ENCODE data around the gene EFHD2.
"Not testable (repeated sequence)": the region's sequence is repeated elsewhere in the genome, so short reads cannot be mapped to it uniquely, and the experiment has no call there.

EFHD2 gene

DNA sequence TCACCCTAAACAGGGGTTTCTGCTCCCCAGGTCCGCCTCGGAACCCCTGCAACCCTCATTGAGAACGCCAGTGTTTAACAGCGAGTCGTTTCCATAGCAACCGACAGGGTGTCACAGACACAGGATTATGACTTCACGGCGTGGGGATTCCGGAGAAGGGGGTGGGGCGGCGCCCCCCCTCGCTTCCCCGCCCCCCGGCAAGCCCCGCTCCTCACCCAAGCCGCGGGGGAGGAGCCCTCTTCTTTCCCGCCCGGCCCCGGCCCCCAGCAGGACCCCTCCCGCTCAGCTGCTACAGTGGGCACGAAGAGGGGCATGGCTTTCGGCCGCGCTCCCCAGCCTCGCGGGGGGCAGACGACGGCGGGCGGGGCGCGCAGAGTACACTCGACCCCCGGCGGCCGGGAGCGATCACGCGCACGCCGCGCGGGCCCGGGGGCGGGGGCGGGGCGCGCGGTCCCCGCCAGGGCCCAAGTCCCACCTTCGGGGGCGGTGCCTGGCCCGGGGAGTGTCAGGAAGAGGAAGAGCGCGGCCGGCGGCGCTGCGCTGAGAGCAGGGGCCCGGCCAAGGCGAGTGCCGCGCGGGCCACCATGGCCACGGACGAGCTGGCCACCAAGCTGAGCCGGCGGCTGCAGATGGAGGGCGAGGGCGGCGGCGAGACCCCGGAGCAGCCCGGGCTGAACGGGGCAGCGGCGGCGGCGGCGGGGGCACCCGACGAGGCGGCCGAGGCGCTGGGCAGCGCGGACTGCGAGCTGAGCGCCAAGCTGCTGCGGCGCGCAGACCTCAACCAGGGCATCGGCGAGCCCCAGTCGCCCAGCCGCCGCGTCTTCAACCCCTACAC lies at the start of gene EFHD2:
TSS of gene EFHD2 (plus strand) at position 501 of the 835 bp plus-strand sequence. CDS start at position 585, 84 bp downstream.
- peak; percentile 65 to 69 (median 68) for DNase-seq

- DNase-seq, result no peak
Measured at GRCh38 chr1:15360700-15361099, 49.0 kb upstream of the EFHD2 start.

DNA sequence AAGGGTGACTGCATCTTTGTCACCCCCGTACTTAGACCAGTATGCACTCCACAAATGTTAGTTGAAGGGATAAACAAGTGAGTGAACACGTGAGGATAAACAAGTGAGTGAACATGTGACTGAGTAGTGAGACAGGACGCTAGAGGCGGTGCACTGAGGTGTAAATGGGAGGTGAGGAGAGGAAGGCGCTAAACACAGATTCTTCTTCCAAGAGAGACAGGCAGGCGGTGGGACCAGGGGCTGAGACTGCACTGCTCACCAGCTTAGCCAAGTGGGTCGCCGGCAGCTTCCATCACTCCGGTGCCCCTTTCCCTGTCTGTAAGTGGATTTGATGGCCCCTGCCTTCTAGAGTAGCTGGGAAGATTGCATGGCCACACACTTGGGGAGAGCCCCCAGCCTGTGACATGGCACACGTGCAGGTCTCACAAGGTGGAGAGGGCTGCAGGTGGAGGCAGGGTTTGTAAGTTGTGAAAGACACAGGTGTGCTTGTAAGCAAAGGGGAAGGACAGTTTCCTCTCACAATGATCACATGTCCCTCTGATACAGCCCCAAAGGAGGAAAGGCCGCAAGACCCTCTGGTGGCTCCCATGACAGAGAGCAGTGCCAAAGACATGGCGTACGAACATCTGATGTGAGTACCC lies 47.5 kb upstream of the EFHD2 start:
- no peak for DNase-seq

DNA sequence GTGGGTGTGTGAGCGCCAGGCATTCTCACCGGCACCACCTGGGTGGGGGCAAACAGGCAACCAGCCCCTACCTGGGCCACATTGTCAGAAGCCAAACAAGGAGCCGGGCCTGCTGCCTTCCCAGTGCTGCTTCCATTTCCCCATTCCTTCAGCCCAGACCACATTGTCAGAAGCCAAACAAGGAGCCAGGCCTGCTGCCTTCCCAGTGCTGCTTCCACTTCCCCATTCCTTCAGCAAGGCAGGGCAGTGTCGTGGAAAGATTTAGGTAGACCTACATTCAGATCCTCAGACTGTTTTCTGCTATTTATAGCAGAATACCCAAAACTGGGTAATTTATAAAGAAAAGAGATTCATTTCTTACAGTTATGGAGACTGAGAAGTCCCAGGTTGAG lies 47.0 kb upstream of the EFHD2 start:
- no peak for DNase-seq

- no peak for DNase-seq
Measured at GRCh38 chr1:15364740-15365139, 44.9 kb upstream of the EFHD2 start.

GRCh38 chr1:15368888-15369287 lies 40.8 kb upstream of the EFHD2 start:
- DNase-seq, result no peak

GRCh38 chr1:15370268-15370667 lies 39.4 kb upstream of the EFHD2 start:
- DNase-seq, result no peak

- DNase-seq, result no peak
Measured at GRCh38 chr1:15370781-15371520, 38.7 kb upstream of the EFHD2 start.

GRCh38 chr1:15371610-15372545 lies 37.8 kb upstream of the EFHD2 start:
- DNase-seq, result no peak

DNA sequence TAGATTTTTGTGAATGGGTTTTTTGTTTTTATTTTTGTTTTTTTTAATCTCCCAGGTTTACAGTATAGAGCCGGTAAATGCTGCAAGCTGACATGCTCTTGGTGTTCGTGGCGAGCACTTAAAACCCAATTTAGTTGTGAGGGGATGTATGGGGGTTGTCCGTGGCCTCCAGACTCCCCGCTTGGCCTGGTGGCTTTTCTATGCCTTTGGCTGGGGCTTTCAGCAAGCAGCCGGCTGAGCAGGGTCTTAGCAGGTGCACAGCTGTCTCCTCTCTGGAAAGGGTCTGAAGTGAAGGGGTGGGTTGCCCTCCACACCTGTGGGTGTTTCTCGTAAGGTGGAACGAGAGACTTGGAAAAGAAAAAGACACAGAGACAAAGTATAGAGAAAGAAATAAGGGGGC lies 31.0 kb upstream of the EFHD2 start:
- DNase-seq, result no peak

DNA sequence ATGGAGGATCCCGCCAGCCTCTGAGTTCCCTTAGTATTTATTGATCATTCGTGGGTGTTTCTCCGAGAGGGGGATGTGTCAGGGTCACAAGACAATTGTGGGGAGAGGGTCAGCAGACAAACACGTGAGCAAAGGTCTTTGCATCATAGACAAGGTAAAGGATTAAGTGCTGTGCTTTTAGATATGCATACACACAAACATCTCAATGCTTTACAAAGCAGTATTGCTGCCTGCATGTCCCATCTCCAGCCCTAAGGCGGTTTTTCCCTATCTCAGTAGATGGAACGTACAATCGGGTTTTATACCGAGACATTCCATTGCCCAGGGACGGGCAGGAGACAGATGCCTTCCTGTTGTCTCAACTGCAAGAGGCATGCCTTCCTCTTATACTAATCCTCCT lies 30.5 kb upstream of the EFHD2 start:
- not testable (repeated sequence) for DNase-seq

DNA sequence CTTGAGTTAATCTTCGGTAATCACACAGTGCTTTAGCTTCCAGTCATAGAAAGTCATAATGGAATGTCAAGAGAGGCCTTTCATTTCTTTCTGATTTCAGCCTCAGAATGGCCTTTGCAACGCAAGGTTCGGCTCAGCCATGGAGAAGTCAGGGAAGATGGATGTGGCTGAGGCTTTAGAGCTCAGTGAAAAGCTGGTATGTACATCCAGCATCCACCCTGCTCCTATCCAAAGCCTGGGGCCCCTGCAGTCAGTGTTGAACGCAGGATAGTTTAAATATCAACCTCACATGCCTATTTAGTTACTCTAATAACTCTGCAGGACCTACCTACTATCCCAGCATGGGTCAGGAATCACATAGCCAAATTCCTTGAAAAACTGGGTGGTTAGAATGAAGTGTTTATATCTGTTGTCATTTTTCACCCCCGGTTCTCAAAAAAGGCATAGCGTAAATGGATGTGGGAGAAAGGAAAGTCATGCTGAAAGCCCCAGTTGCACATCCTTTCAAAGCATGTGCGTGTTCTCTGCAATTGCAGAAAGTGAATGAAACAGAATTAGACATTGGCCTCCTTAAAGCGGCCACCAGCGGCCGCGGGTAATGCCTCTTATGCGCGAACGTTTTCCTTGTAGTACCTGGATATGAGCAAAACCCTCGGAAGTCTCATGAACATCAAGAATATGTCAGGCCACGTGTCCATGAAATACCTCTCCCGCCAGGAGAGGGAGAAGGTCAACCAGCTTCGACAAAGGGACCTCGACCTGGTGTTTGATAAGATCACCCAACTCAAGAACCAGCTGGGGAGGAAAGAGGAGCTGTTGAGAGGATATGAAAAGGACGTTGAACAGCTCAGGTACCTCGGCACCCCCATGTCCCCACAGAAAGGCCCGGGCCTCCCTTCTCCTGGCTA lies 28.8 kb upstream of the EFHD2 start:
- no peak for DNase-seq

- DNase-seq, result no peak
Measured at GRCh38 chr1:15381805-15382204, 27.9 kb upstream of the EFHD2 start.

DNA sequence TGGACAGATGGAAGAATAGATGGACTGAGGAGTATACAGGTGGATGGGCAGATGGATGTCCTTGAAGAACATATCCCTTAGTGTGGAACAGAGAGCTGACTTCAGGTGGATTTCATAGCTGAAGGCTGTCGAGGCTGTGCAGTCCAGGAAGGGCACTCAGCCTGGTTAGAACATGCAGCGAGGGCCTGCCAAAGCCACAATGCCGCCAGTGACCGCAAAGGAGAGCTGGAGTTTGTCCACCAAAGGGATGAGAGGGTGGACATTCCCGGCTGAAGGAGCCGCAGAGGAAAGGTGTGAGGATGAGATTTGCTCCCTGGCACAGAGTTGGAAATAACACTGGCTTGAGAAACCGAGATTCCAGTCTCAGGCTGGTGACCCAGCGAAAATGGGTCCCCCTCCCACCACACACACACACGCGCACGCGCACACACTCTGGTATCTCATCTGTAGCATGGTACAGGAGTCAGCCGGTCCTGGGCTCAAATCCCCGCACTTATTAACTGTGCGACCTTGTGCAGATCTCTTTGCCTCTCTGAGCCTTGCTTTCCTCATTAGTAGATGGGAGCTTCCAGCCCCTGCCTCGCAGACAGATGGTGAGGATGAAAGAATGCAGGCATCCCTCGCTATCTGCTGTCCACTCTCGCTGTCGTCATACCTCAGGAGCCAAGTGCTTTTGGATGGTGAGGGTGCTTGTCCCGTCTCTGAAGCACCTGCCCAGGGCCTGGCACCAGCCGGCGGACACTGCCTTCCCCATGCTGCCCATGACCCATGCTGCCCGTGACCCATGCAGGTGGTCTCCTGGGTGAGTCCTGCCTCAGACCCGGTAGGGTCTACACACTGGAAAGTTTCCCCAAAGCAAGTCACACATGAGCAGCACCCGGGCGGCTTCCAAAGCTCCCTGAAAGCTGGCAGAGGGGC lies 26.8 kb upstream of the EFHD2 start:
- no peak for DNase-seq

DNA sequence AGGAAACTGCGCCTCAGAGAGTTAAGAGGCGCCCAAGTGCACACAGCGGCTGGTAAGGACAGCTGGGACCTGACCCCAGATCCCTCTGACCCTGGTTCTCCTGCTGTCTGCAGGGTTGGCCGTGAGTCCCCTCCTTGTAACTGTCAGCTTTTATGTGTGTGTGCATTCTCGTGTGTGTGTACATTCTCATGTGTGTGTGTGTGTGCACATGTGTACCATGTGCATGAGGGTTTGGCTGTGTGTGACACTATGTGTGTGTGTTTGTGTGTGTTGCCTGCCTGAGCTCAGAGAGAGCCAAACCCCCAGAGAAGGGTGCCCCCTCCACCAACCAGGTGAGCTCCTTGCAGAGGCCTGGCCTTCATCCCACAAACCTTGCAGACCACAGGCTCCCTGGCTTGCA lies 25.9 kb upstream of the EFHD2 start:
- no peak for DNase-seq

DNA sequence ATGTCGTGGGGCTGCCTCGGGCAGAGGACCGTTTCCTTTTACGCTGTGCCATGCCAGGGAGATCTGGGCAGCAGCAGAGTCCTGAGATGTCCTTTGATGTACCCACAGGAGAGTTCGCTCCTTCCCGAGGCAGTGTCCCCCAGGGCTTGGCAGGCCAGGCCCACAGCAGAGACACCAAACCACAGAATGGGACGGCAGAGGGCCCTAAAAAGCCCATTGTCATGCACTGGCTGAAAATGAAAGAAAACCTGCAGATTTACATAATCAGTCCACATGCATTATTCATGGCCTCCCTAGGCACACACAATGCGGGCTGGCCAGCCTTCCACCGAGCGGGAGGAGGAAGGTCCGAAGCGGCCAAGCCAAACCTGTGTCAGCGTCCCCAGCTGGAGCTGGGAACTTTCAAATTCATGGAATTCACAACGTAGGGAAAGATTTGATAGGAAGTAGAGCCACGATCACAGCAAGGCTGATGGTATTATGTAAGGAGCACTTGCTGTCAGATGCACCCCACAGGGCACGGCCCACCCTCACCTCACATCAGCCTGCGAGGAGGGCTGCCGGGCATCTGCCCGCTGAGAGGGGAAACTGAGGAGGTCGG lies 25.3 kb upstream of the EFHD2 start:
- no peak for DNase-seq

GRCh38 chr1:15385420-15385819 lies 24.3 kb upstream of the EFHD2 start:
- DNase-seq, result no peak

DNA sequence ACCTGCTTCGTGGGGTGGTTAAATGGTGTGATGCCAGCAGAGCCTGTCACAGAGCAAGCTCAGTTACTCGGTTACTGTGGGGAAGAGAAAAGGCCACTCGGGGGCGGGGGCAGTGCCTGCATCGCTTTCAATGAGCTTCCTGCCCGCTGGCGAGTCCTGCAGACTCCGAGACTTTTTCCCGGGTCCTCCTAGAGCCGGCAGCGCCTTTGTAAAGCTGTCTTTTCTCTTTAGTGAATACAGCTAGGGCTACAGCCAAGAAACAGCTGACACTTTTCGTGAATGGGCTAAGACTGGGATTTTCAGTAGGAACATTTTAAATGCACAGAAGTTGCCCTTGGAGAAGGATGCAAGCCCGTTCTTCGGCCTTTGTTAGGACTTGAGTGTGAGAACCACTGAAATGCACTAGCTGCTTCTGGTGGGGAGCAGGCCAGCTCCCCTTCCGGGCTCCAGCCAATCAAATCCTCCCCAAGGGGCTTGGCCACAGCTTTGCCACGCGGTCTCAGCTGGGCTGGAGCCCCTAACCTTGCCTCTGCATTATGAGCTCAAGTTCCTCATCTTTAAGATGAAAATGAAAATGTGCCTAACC lies 23.4 kb upstream of the EFHD2 start:
- no peak for DNase-seq

DNA sequence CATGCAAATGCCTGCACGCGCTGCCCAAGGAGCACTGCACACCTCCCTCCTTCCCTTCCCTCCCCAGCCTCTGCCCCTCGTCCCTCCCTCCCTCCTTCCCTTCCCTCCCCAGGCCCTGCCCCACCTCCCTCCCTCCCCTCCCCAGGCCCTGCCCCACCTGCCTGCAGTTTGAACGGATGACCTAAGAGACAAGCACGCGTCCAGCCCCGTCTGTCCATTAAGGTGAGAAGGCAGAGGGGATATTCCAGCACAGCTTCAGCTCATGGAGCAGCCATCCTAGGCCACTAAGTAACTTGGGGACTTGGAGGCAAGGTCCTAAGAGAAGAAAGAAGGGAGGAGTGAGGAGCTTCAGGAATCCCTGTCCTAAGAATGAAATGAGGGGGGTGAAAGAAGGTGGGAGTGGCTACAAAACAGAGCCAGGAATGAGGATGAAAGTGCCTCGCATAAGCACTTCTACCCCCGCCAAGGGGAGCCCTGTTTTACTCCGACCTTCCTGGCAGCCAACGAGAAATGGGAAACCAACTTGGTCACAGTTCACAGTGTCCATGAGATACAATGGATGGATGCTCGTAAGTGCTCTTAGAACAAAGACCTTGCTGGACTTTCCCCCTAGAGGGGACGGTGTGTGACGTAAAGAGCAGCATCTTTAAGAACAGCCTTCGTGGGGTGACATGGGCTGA lies 21.3 kb upstream of the EFHD2 start:
- DNase-seq, result no peak
